ENCODE measurements around the gene DNAJB7. TPM values are rescaled to one million over a fixed set of nuclear protein-coding genes. Genes with fewer than 3 reads are reported as not detected.

The DNAJB7 gene
- total and polyA plus RNA-seq, 10 of the 15 experiments (the other 5 are each of a cell fraction or from before 2014, with no cell fraction given), result 0.03 to 0.70 (median 0.29) TPM; not detected in 6

DNA sequence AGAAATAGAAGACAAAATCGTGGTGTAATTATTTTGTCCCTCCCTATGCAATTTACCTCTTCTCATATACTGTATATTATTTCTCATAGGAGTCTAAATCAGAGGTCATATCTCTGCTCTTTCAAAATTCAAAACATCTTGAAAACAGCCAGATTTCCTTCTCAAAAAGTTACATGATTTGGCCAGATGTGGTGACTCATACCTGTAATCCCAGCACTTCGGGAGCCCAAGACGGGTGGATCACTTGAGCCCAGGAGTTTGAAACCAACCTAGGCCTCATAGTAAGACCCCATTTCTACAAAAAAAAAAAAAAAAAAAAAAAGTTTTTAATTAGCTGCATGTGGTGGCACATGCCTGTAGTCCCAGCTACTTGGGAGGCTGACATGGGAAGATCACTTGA is 29.0 kb upstream of the DNAJB7 start (continued):
- TF ChIP-seq CUX1 (IDR thresholded peaks at IDR 0.05; ENCODE audit: insufficient replicate concordance, low read depth, low read length) (no peak), ESRRA (IDR thresholded peaks at IDR 0.05; ENCODE audit: low read length) (no peak), NR2C1 (IDR thresholded peaks at IDR 0.05) (no peak), E2F4 (IDR thresholded peaks at IDR 0.05; ENCODE audit: low read depth, low read length) (no peak), RELB (IDR thresholded peaks at IDR 0.05; ENCODE audit: low read depth) (no peak), EGR1 (IDR thresholded peaks at IDR 0.05; ENCODE audit: borderline replicate concordance in 1 of 2, low read depth in 2 of 2, low read length in 2 of 2) (no peak), MEF2A (IDR thresholded peaks at IDR 0.05; ENCODE audit: insufficient read depth, low read depth, low read length) (no peak)
